Measurements from ENCODE around the gene DENND2D.

DENND2D gene

GRCh38 chr1:111139324-111139955 lies 61.0 kb downstream of the DENND2D start:
- peak overlapping the region; percentile 91 for H3K4me3 ChIP-seq (ENCODE audit: low read depth, low read length)
- no peak for TF ChIP-seq CTCF (IDR thresholded peaks at IDR 0.05; ENCODE audit: control insufficient read depth, extremely low read depth, insufficient read depth)
- no peak for DNase-seq (ENCODE audit: low read depth)

Measured in LNCaP clone FGC (cell line).